Kidney epithelial cell (primary cell): ENCODE results near the gene DLG3. TPM values are rescaled to one million over a fixed set of nuclear protein-coding genes. Genes with fewer than 3 reads are reported as not detected.

Experiments
- DNase-seq: peaks from one replicate; pipeline ENCODE4 v3.0.0-alpha.2; 2010; ENCODE audit warnings: low read depth
- H3K27me3 ChIP-seq: 2 replicates; pipeline ENCODE4 v1.6.0; 2011; ENCODE audit warnings: low read length; ENCODE audit not compliant: control insufficient read depth, insufficient read depth
- H3K36me3 ChIP-seq: 2 replicates; pipeline ENCODE4 v1.5.1; 2011; ENCODE audit warnings: low read length; ENCODE audit not compliant: control insufficient read depth, insufficient read depth
- H3K4me3 ChIP-seq: 2 replicates; pipeline ENCODE4 v1.5.1; 2011; ENCODE audit warnings: low read depth, mild to moderate bottlenecking, control low read depth, low read length
- CTCF ChIP-seq: IDR thresholded peaks from 2 replicates; pipeline ENCODE4 v1.5.1; 2011; ENCODE audit warnings: mild to moderate bottlenecking, moderate library complexity, low read length, control low read depth, inconsistent platforms; ENCODE audit not compliant: insufficient read depth, poor library complexity, severe bottlenecking
- total RNA-seq: library from RNA; depleted of rRNA; stranded (reverse); fragments of >200 nt; gene quantifications from 2 replicates; pipeline ENCODE4 v1.2.3, GENCODE V29; 2015

The DLG3 gene
- total RNA-seq, 1 donor from 2014 or later, result 37.6 TPM

- no peak for DNase-seq
- H3K36me3 ChIP-seq, result no peaks in the 10 kb centered on the region
- TF ChIP-seq CTCF, result no peak
- H3K27me3 ChIP-seq, result no peaks in the 10 kb centered on the region
- no peak overlapping the region for H3K4me3 ChIP-seq
Measured at GRCh38 chrX:70439016-70439415, 5.6 kb upstream of the DLG3 start.

GRCh38 chrX:70442224-70442623 lies 2.4 kb upstream of the DLG3 start:
- no peak for DNase-seq
- no peak for TF ChIP-seq CTCF
- Histone ChIP-seq H3K4me3 (no peak overlapping the region), H3K27me3 (peaks cover 28% of the 10 kb centered on the region), H3K36me3 (no peaks in the 10 kb centered on the region)

GRCh38 chrX:70444946-70445656 lies 466 bp downstream of the DLG3 start:
- no peak for DNase-seq

GRCh38 chrX:70445951-70446350 lies 1.3 kb downstream of the DLG3 start:
- Histone ChIP-seq H3K4me3 (no peak overlapping the region), H3K36me3 (no peaks in the 10 kb centered on the region), H3K27me3 (peaks cover 28% of the 10 kb centered on the region)
- DNase-seq, result no peak
- no peak for TF ChIP-seq CTCF

More at GRCh38 chrX:70444946-70445656, 466 bp downstream of the DLG3 start:
- no peaks in the 10 kb centered on the region for H3K36me3 ChIP-seq
- no peak overlapping the region for H3K4me3 ChIP-seq
- no peak for TF ChIP-seq CTCF
- H3K27me3 ChIP-seq, result peaks cover 28% of the 10 kb centered on the region

- no peak for TF ChIP-seq CTCF
- H3K36me3 ChIP-seq, result no peaks in the 10 kb centered on the region
- peaks cover 28% of the 10 kb centered on the region for H3K27me3 ChIP-seq
- DNase-seq, result no peak
- H3K4me3 ChIP-seq, result no peak overlapping the region
Measured at GRCh38 chrX:70446380-70447350, 2.0 kb downstream of the DLG3 start.
